Activated CD4-positive, CD25-positive, alpha-beta regulatory T cell treated with anti-CD3 and anti-CD28 coated beads, Interleukin-2, amount 50 U/mL, for 24 hours (primary cell): Measurements from ENCODE around the gene CADM1.

ENCODE experiments used
- ATAC-seq, 2 donors: fragments of 150-1000 bp; cut with Tn5 transposase; one replicate each; pipeline ENCODE4 v1.10.0; 2021; ENCODE audit warnings: mild to moderate bottlenecking in 1 of 2, moderate library complexity in 1 of 2

Gene CADM1

GRCh38 chr11:115444542-115444941 is 59.7 kb downstream of the CADM1 start:
- no peak for ATAC-seq

GRCh38 chr11:115439969-115440540 is 64.2 kb downstream of the CADM1 start:
- ATAC-seq: no peak

- no peak for ATAC-seq
Measured at GRCh38 chr11:115439385-115439784, 64.8 kb downstream of the CADM1 start.

GRCh38 chr11:115437902-115438575 is 66.2 kb downstream of the CADM1 start:
- ATAC-seq: no peak

GRCh38 chr11:115430345-115430744 is 73.9 kb downstream of the CADM1 start:
- ATAC-seq: no peak

GRCh38 chr11:115428306-115428705 is 75.9 kb downstream of the CADM1 start:
- ATAC-seq: no peak

- no peak for ATAC-seq
Measured at GRCh38 chr11:115425816-115426215, 78.4 kb downstream of the CADM1 start.

- ATAC-seq: no peak
Measured at GRCh38 chr11:115425250-115425649, 79.0 kb downstream of the CADM1 start.

GRCh38 chr11:115423728-115424459 is 80.3 kb downstream of the CADM1 start:
- ATAC-seq: no peak

- ATAC-seq: no peak
Measured at GRCh38 chr11:115421992-115422689, 82.1 kb downstream of the CADM1 start.

GRCh38 chr11:115421352-115421991 is 82.7 kb downstream of the CADM1 start:
- no peak for ATAC-seq

GRCh38 chr11:115420505-115420904 is 83.7 kb downstream of the CADM1 start:
- ATAC-seq: no peak

- ATAC-seq: no peak
Measured at GRCh38 chr11:115418626-115419025, 85.6 kb downstream of the CADM1 start.

- no peak for ATAC-seq
Measured at GRCh38 chr11:115418081-115418480, 86.1 kb downstream of the CADM1 start.

- ATAC-seq: no peak
Measured at GRCh38 chr11:115411120-115411519, 93.1 kb downstream of the CADM1 start.

- no peak for ATAC-seq
Measured at GRCh38 chr11:115409691-115410220, 94.5 kb downstream of the CADM1 start.

- ATAC-seq: no peak
Measured at GRCh38 chr11:115409116-115409670, 95.0 kb downstream of the CADM1 start.

- no peak for ATAC-seq
Measured at GRCh38 chr11:115408036-115408921, 95.9 kb downstream of the CADM1 start.

GRCh38 chr11:115407496-115407895 is 96.7 kb downstream of the CADM1 start:
- no peak for ATAC-seq

GRCh38 chr11:115406404-115406803 is 97.8 kb downstream of the CADM1 start:
- ATAC-seq: no peak
